Measurements from ENCODE around the gene GNPTG. TPM values are rescaled to one million over a fixed set of nuclear protein-coding genes. Genes with fewer than 3 reads are reported as not detected.

GNPTG gene
- total and polyA plus RNA-seq, 2 of the 8 experiments (the other 6 are each of a cell fraction or from before 2014, with no cell fraction given): 26.2 to 51.2 TPM

- H3K27ac ChIP-seq (ENCODE audit: low read depth, low read length): no peak overlapping the region
- H3K79me2 ChIP-seq (ENCODE audit: control insufficient read depth in 1 of 2, insufficient read depth in 2 of 2, low read length in 2 of 2): peaks cover 0 to 1% of the 10 kb centered on the region in 2 experiments; a peak in 1 of 4 replicates
- H3K9me3 ChIP-seq (ENCODE audit: insufficient read depth in 2 of 2, low read depth in 1 of 2, low read length in 1 of 2): no peaks in the 10 kb centered on the region
- no peak for FAIRE-seq
- no peak overlapping the region for H4K91ac ChIP-seq (replicated peaks; ENCODE audit: insufficient read length, low read length)
- no peak overlapping the region for H4K5ac ChIP-seq (ENCODE audit: insufficient read length, low read depth, low read length)
- H3K36me3 ChIP-seq (ENCODE audit: control insufficient read depth in 2 of 4, insufficient read depth in 4 of 4, low read length in 3 of 4): peaks cover 9 to 41% (median 13%) of the 10 kb centered on the region in 4 experiments; a peak in 7 of 8 replicates
- H3K23ac ChIP-seq (ENCODE audit: insufficient read length): no peak overlapping the region
- H2AFZ ChIP-seq (ENCODE audit: low read length): no peak overlapping the region
- H3K4ac ChIP-seq (replicated peaks; ENCODE audit: insufficient read length, low read depth, low read length): no peak overlapping the region
- H2BK12ac ChIP-seq (ENCODE audit: low read depth, low read length): no peak overlapping the region
- H3K56ac ChIP-seq (replicated peaks; ENCODE audit: insufficient read length, low read depth, low read length): no peak overlapping the region
- H3K4me1 ChIP-seq (replicated peaks in 1 of 4; ENCODE audit: control insufficient read depth in 3 of 4, insufficient read depth in 4 of 4, low read length in 3 of 4): no peaks in the 10 kb centered on the region
- no peak overlapping the region for H2BK5ac ChIP-seq (ENCODE audit: low read depth, low read length)
- H3K4me2 ChIP-seq (ENCODE audit: insufficient read depth in 1 of 2, low read depth in 2 of 2, low read length in 2 of 2): no peak overlapping the region
- DNase-seq (ENCODE audit: low read depth in 1 of 2, low spot score in 2 of 2): no peak
- no peaks in the 10 kb centered on the region for H3K23me2 ChIP-seq (ENCODE audit: low read depth, low read length)
- WGBS, 2 experiments (ENCODE audit: extremely low coverage in 1 of 2, insufficient coverage in 1 of 2, insufficient read length in 1 of 2, insufficient replicate concordance in 2 of 2, low coverage in 1 of 2, low lambda C conversion rate in 2 of 2, missing lambda C conversion rate in 1 of 2): 96% methylated on average over 11 of the region's 27 CpGs; no CpG with 5 or more reads in 1 of the 2 experiments
- H3K9ac ChIP-seq (replicated peaks in 1 of 4; ENCODE audit: extremely low read depth in 1 of 4, low read depth in 3 of 4, low read length in 3 of 4): no peak overlapping the region
- H4K8ac ChIP-seq (ENCODE audit: extremely low read depth, insufficient read depth, low read length): no peak overlapping the region
- no peak overlapping the region for H2BK15ac ChIP-seq (ENCODE audit: low read length)
- H3K4me3 ChIP-seq (ENCODE audit: extremely low read depth in 1 of 4, insufficient read depth in 2 of 4, low read depth in 3 of 4, low read length in 4 of 4): no peak overlapping the region
- POLR2A ChIA-PET (ENCODE audit: partially characterized antibody): interaction anchor here (6.6 kb wide), 1 partner anchor 11 kb away, joined by 44 read pairs; no protein-coding TSS in a partner anchor
- CTCF ChIA-PET (ENCODE audit: partially characterized antibody): interaction anchor here (2.3 kb wide), 1 partner anchor 11 kb away, joined by 10 read pairs; no protein-coding TSS in a partner anchor
- H2AK5ac ChIP-seq (ENCODE audit: low read depth, low read length): no peak overlapping the region
- H3K18ac ChIP-seq (ENCODE audit: extremely low read depth, low read length): no peak overlapping the region
- H2BK20ac ChIP-seq (ENCODE audit: low read length): no peak overlapping the region
- peaks cover 4 to 18% of the 10 kb centered on the region in 2 experiments for H4K20me1 ChIP-seq (replicated peaks in 1 of 2; ENCODE audit: control insufficient read depth in 1 of 2, insufficient read depth in 2 of 2, low read length in 2 of 2)
- no peaks in the 10 kb centered on the region; the same call in 1 of the 2 replicates for H3K79me1 ChIP-seq (ENCODE audit: low read depth, low read length)
- no peak overlapping the region for H3K14ac ChIP-seq (ENCODE audit: insufficient read length)
- H2BK120ac ChIP-seq (replicated peaks; ENCODE audit: low read depth, low read length): no peak overlapping the region
- no peaks in the 10 kb centered on the region for H3K27me3 ChIP-seq (replicated peaks in 1 of 4; ENCODE audit: control insufficient read depth in 3 of 4, extremely low read depth in 1 of 4, insufficient read depth in 3 of 4, low read length in 3 of 4)
- TF ChIP-seq PHF8 (conservative IDR thresholded peaks at IDR 0.05; ENCODE audit: low read depth, low read length) (no peak), CTCF (IDR thresholded peaks at IDR 0.05; ENCODE audit: control extremely low read depth in 1 of 3, insufficient read depth in 1 of 3, low read depth in 1 of 3, low read length in 3 of 3) (no peak), SIN3A (conservative IDR thresholded peaks at IDR 0.05 in 1 of 2, IDR thresholded peaks at IDR 0.05 in 1 of 2; ENCODE audit: low read depth in 1 of 2, low read length in 2 of 2) (no peak), KDM5A (IDR thresholded peaks at IDR 0.05; ENCODE audit: low read length) (no peak), POU5F1 (IDR thresholded peaks at IDR 0.05; ENCODE audit: low read depth, low read length) (no peak), TCF12 (IDR thresholded peaks at IDR 0.05; ENCODE audit: low read depth, low read length) (no peak), TBP (IDR thresholded peaks at IDR 0.05; ENCODE audit: low read depth, low read length) (no peak), EZH2 (IDR thresholded peaks at IDR 0.05; ENCODE audit: low read depth, low read length, severe bottlenecking) (no peak), BACH1 (IDR thresholded peaks at IDR 0.05; ENCODE audit: low read length) (no peak), SP2 (IDR thresholded peaks at IDR 0.05; ENCODE audit: low read length) (no peak)
Measured at GRCh38 chr16:1367486-1368174, 15.9 kb downstream of the GNPTG start.
